Activated T-cell treated with anti-CD3 and anti-CD28 coated beads, Interleukin-2, amount 50 U/mL, for 72 hours (primary cell): ENCODE measurements around the gene NKTR. TPM values are rescaled to one million over a fixed set of nuclear protein-coding genes. Genes with fewer than 3 reads are reported as not detected.
"Not testable (repeated sequence)": the region's sequence is repeated elsewhere in the genome, so short reads cannot be mapped to it uniquely, and the experiment has no call there.

ENCODE experiments used
- ATAC-seq, 2 donors: fragments of 150-1000 bp; cut with Tn5 transposase; replicated peaks in 1 of 2; 2 replicates each; pipeline ENCODE4 v1.10.0; 2021; ENCODE audit warnings: moderate library complexity in 2 of 2, mild to moderate bottlenecking in 1 of 2
- DNase-seq, 2 donors: peaks; one replicate each; pipeline ENCODE4 v3.0.0; 2021 to 2022; ENCODE audit warnings: mixed read lengths in 1 of 2
- H3K27ac Mint-ChIP-seq: one replicate; pipeline ENCODE4 v1.8.0; 2022; ENCODE audit warnings: mild to moderate bottlenecking, moderate library complexity, mixed read lengths
- H3K27me3 Mint-ChIP-seq: one replicate; pipeline ENCODE4 v1.8.0; 2022; ENCODE audit warnings: low read depth, mixed read lengths
- H3K36me3 Mint-ChIP-seq, 2 donors: one replicate each; pipeline ENCODE4 v1.8.0; 2022; ENCODE audit warnings: mixed read lengths in 2 of 2, mild to moderate bottlenecking in 1 of 2; ENCODE audit not compliant: insufficient read depth in 2 of 2
- H3K4me1 Mint-ChIP-seq: one replicate; pipeline ENCODE4 v1.8.0; 2022; ENCODE audit warnings: low read depth, mixed read lengths
- H3K4me3 Mint-ChIP-seq, 2 donors: one replicate each; pipeline ENCODE4 v1.8.0; 2022; ENCODE audit warnings: mild to moderate bottlenecking in 2 of 2, mixed read lengths in 2 of 2, moderate library complexity in 2 of 2
- H3K9me3 Mint-ChIP-seq, 2 donors: one replicate each; pipeline ENCODE4 v1.8.0; 2022; ENCODE audit warnings: mixed read lengths in 2 of 2
- total RNA-seq, 2 donors: library from RNA; stranded (reverse); gene quantifications; one replicate each; pipeline ENCODE4 v1.2.3, GENCODE V29; 2022

Gene NKTR
- total RNA-seq, 2 donors from 2014 or later: 109 to 111 TPM

GRCh38 chr3:42581709-42582473 lies 18.6 kb upstream of the NKTR start, which contains the start of gene SEC22C:
Gene SEC22C, minus strand, starts transcription at chr3:42581967. Its CDS starts 12,921 bp downstream, at chr3:42569046.
- DNase-seq: peak; percentile 97 to 98
- Mint-ChIP-seq H3K27ac (peak within 1 kb of the TSS; percentile 88), H3K9me3 (no peaks in the 10 kb centered on the region), H3K4me3 (peak within 1 kb of the TSS; percentile 94 to 96), H3K27me3 (no peaks in the 10 kb centered on the region), H3K4me1 (peaks cover 46% of the 10 kb centered on the region), H3K36me3 (peaks cover 4 to 7% of the 10 kb centered on the region in 2 donors)
- ATAC-seq: peak; percentile 90 to 92

DNA sequence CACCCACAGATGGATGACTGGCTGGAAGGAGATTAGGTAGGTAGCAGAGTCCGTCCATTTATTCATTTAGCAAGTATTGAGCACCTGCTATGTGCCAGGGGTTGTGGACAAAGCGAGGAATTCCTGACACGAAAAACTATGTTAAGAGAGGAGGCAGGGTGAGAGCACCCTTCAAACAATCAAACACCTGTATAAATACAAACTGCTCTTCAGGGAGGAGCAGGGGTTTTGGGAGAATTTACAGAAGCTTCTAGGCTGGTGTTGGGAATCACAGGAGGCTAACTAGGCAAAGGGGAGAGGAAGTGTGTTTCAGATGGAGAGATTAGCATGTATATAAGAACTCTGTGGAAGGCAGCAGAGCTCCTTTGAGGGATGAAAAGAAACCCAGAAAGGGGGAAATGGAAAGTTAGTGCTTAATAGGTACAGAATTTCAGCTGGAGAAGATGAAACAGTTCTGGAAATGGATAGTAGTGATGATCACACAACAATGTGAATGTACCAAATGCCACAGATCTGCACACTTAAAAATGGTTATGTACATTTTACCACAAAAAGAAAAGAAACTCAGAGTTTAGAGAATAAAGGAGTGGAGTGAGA lies 17.9 kb upstream of the NKTR start:
- ATAC-seq (no peak), DNase-seq (no peak)
- Mint-ChIP-seq H3K27me3 (no peaks in the 10 kb centered on the region), H3K4me3 (peak overlapping the region; percentile 94 to 96), H3K4me1 (peaks cover 41% of the 10 kb centered on the region), H3K36me3 (peaks cover 3 to 4% of the 10 kb centered on the region in 2 donors), H3K27ac (peak overlapping the region; percentile 88), H3K9me3 (no peaks in the 10 kb centered on the region)

DNA sequence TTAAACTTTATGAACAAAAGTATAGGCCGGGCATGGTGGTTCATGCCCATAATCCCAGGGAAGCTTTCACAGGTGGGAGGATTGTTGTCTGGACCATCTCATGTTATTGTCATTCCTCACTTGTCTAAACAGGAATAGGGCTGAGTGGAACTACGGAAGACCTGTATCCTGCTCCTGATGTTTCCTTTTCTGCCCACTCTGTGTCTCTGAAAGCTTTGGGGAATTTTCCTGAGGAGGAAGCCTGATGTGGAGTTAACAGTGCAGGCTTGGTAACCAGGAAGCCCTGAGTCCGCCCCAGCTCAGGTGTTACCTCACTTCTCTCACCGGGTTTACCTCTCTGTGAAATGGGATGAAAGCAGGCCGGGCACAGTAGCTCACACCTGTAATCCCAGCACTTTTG lies 11.9 kb upstream of the NKTR start:
- Mint-ChIP-seq H3K4me1 (peaks cover 26% of the 10 kb centered on the region), H3K27me3 (no peaks in the 10 kb centered on the region), H3K9me3 (no peaks in the 10 kb centered on the region), H3K27ac (no peak overlapping the region), H3K36me3 (peaks cover 1 to 14% of the 10 kb centered on the region in 2 donors), H3K4me3 (no peak overlapping the region)
- DNase-seq: no peak
- ATAC-seq: no peak

GRCh38 chr3:42589382-42590109 lies 10.9 kb upstream of the NKTR start:
- no peaks in the 10 kb centered on the region for H3K27me3 Mint-ChIP-seq
- peak overlapping the region; percentile 78 to 92 for H3K4me3 Mint-ChIP-seq
- no peaks in the 10 kb centered on the region for H3K9me3 Mint-ChIP-seq
- no peak for DNase-seq
- peaks cover 35% of the 10 kb centered on the region for H3K4me1 Mint-ChIP-seq
- no peak overlapping the region for H3K27ac Mint-ChIP-seq
- ATAC-seq: no peak
- peaks cover 5 to 20% of the 10 kb centered on the region in 2 donors for H3K36me3 Mint-ChIP-seq

GRCh38 chr3:42590989-42591756 lies 9.3 kb upstream of the NKTR start:
- Mint-ChIP-seq H3K4me3 (peak overlapping the region; percentile 78 to 92), H3K36me3 (peaks cover 5 to 27% of the 10 kb centered on the region in 2 donors), H3K27ac (peak overlapping the region; percentile 23), H3K27me3 (no peaks in the 10 kb centered on the region), H3K4me1 (peaks cover 35% of the 10 kb centered on the region), H3K9me3 (no peaks in the 10 kb centered on the region)
- DNase-seq: no peak
- peak in 1 of 2 donors; percentile 1 for ATAC-seq

- H3K36me3 Mint-ChIP-seq: peaks cover 5 to 30% of the 10 kb centered on the region in 2 donors
- H3K4me3 Mint-ChIP-seq: peak overlapping the region; percentile 66 to 92
- H3K27me3 Mint-ChIP-seq: no peaks in the 10 kb centered on the region
- H3K27ac Mint-ChIP-seq: peak overlapping the region; percentile 9
- no peaks in the 10 kb centered on the region for H3K9me3 Mint-ChIP-seq
- DNase-seq (no peak), ATAC-seq (no peak)
- peaks cover 35% of the 10 kb centered on the region for H3K4me1 Mint-ChIP-seq
Measured at GRCh38 chr3:42591811-42592210, 8.7 kb upstream of the NKTR start.

DNA sequence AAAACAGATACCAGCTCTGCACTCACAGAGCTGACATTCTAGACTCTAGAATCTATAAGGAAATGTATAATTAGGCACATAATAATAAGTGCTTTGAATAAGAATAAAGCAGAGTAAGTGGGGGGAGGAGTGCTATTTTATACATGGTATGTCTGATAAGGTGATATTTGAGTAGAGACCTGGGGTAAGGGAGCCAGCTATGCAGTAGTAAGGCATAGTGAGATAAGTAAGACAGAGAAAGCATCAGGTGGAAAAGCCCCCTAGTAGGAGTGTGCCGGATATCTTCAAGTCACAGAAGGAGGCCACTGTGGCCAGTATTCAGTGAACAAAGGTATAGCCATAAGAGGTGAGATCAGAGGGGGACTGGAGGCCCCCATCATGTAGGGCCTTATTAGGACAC lies 6.9 kb upstream of the NKTR start:
- peaks cover 39% of the 10 kb centered on the region for H3K4me1 Mint-ChIP-seq
- ATAC-seq: no peak
- H3K27me3 Mint-ChIP-seq: no peaks in the 10 kb centered on the region
- peaks cover 12 to 38% of the 10 kb centered on the region in 2 donors for H3K36me3 Mint-ChIP-seq
- peak overlapping the region in 1 of 2 donors; percentile 19 for H3K4me3 Mint-ChIP-seq
- DNase-seq: no peak
- peak overlapping the region; percentile 67 for H3K27ac Mint-ChIP-seq
- H3K9me3 Mint-ChIP-seq: peaks cover 0 to 2% of the 10 kb centered on the region in 2 donors

- peaks cover 0 to 2% of the 10 kb centered on the region in 2 donors for H3K9me3 Mint-ChIP-seq
- ATAC-seq: no peak
- DNase-seq: no peak
- H3K36me3 Mint-ChIP-seq: peaks cover 15 to 37% of the 10 kb centered on the region in 2 donors
- peak overlapping the region; percentile 54 for H3K27ac Mint-ChIP-seq
- peaks cover 39% of the 10 kb centered on the region for H3K4me1 Mint-ChIP-seq
- H3K4me3 Mint-ChIP-seq: no peak overlapping the region
- H3K27me3 Mint-ChIP-seq: no peaks in the 10 kb centered on the region
Measured at GRCh38 chr3:42595682-42596081, 4.8 kb upstream of the NKTR start.

DNA sequence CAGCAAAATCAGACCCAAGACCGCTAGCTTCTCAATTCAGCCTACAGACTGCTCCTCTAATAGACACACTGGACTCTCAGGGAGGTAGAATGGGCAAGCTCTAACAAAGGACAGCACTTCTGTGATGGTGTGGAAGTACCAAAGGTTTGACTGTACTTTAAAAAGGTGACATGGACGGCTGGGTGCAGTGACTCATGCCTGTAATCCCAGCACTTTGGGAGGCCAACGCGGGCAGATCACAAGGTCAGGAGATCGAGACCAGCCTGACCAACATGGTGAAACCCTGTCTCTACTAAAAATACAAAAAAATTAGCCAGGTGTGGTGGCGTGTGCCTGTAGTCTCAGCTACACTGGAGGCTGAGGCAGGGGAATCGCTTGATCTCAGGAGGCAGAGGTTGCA lies 3.4 kb upstream of the NKTR start:
- not testable (repeated sequence) for ATAC-seq, H3K4me3 Mint-ChIP-seq, DNase-seq, H3K27me3 Mint-ChIP-seq, H3K9me3 Mint-ChIP-seq, H3K27ac Mint-ChIP-seq
- Mint-ChIP-seq H3K36me3 (peaks cover 16 to 33% of the 10 kb centered on the region in 2 donors), H3K4me1 (peaks cover 40% of the 10 kb centered on the region)

GRCh38 chr3:42600958-42601675 lies 631 bp downstream of the NKTR start:
- Mint-ChIP-seq H3K27me3 (no peaks in the 10 kb centered on the region), H3K27ac (peak overlapping the region; percentile 98), H3K4me1 (peaks cover 54% of the 10 kb centered on the region), H3K9me3 (peaks cover 0 to 2% of the 10 kb centered on the region in 2 donors), H3K36me3 (peaks cover 15 to 24% of the 10 kb centered on the region in 2 donors), H3K4me3 (peak overlapping the region; percentile 91 to 94)
- ATAC-seq: peak; percentile 18 to 41
- peak; percentile 62 to 68 for DNase-seq

- peak overlapping the region; percentile 91 to 94 for H3K4me3 Mint-ChIP-seq
Measured at GRCh38 chr3:42601896-42602581, 1.6 kb downstream of the NKTR start.

More at GRCh38 chr3:42601896-42602581, 1.6 kb downstream of the NKTR start:
- Mint-ChIP-seq H3K4me1 (peaks cover 58% of the 10 kb centered on the region), H3K36me3 (peaks cover 14 to 23% of the 10 kb centered on the region in 2 donors), H3K27ac (peak overlapping the region; percentile 98), H3K27me3 (no peaks in the 10 kb centered on the region), H3K9me3 (peaks cover 0 to 2% of the 10 kb centered on the region in 2 donors)
- ATAC-seq: no peak
- no peak for DNase-seq
